A673 (cell line): Measurements from ENCODE around the gene RASD2.

Experiments used
- CTCF ChIP-seq: fragments of 300-800, 200-600 bp; sonication (generic); conservative IDR thresholded peaks from 2 replicates; pipeline ENCODE4 v1.5.1; 2017; ENCODE audit warnings: low read depth, mild to moderate bottlenecking, antibody characterized with exemption, low read length, moderate library complexity, mixed read lengths
- EZH2 ChIP-seq: fragments of 200-600 bp; sonication (generic); IDR thresholded peaks from 2 replicates; pipeline ENCODE4 v1.6.1; 2017; ENCODE audit warnings: borderline replicate concordance, low read depth, mild to moderate bottlenecking, mixed read lengths, antibody characterized with exemption, low read length; ENCODE audit not compliant: poor library complexity, severe bottlenecking

DNA sequence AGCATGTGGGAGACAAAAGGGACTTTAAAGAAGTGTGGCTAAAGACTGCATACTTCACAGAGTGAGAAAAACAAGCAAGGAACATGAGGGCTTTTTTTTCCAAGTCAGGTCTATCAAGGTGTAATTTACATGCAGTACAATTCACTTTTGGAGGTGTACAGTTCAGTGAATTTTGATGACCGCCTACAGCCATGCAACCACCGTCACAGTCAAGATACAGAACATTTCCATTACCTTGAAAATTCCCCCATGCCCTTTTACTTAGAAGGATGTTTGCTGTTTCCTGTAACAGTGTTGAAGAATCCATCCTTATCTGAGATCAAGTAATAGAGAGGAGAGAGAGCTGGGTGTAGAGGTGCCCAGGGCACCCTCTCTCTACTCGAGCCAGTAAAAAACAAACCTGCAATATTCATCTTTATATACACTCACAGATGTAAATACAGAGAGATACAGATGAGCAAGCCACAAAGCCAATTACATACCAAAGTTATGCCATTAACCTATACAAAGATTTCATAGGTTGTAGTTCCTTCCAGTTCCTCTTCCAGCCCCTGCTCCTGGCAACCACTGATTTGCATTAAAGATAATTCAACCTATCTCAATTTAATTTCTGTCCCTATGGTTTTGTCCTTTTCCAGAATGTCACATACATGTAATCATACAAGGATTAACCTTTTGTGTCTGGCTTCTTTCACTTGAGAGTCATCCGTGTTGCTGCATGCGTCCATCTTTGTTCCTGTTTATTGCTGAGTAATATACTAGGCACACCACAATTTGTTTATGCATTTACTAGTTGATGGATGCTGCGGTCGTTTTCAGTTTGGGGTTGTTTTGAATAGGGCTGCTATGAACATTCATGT, 35.0 kb upstream of the RASD2 start:
- no peak for TF ChIP-seq CTCF
- no peak for TF ChIP-seq EZH2
